NB4 (cell line): ENCODE results near the gene TRABD.
"Not testable (repeated sequence)": the region's sequence is repeated elsewhere in the genome, so short reads cannot be mapped to it uniquely, and the experiment has no call there.

Experiments used
- DNase-seq: peaks from one replicate; pipeline ENCODE4 v3.0.0; 2010; ENCODE audit warnings: low read depth
- H3K4me3 ChIP-seq: one replicate; pipeline ENCODE4 v1.5.1; 2011; ENCODE audit warnings: mild to moderate bottlenecking, low read depth, low read length, moderate library complexity
- CTCF ChIP-seq: IDR thresholded peaks from one replicate; pipeline ENCODE4 v1.5.1; 2012; ENCODE audit warnings: low read depth, low read length
- MAX ChIP-seq: IDR thresholded peaks from 2 replicates; pipeline ENCODE4 v1.6.1; 2011; ENCODE audit warnings: low read depth, low read length
- MYC ChIP-seq: IDR thresholded peaks from 2 replicates; pipeline ENCODE4 v1.6.1; 2011; ENCODE audit warnings: low read depth, low read length
- POLR2A ChIP-seq: IDR thresholded peaks from 2 replicates; pipeline ENCODE4 v1.6.1; 2011; ENCODE audit warnings: mild to moderate bottlenecking; ENCODE audit not compliant: insufficient read length; ENCODE audit errors: extremely low read depth

The TRABD gene

GRCh38 chr22:50203288-50203687 lies 17.6 kb downstream of the TRABD start:
- no peak for TF ChIP-seq CTCF
- DNase-seq = no peak
- no peak overlapping the region for H3K4me3 ChIP-seq

- TF ChIP-seq MAX = no peak
- no peak for TF ChIP-seq MYC
- no peak for TF ChIP-seq CTCF
- TF ChIP-seq POLR2A = no peak
- no peak for DNase-seq
- no peak overlapping the region for H3K4me3 ChIP-seq
Observed at GRCh38 chr22:50204571-50204970, 18.9 kb downstream of the TRABD start.

GRCh38 chr22:50204998-50205397 lies 19.3 kb downstream of the TRABD start:
- H3K4me3 ChIP-seq, DNase-seq: not testable (repeated sequence)

- H3K4me3 ChIP-seq = no peak overlapping the region
- no peak for DNase-seq
- TF ChIP-seq MAX = no peak
- no peak for TF ChIP-seq CTCF
- no peak for TF ChIP-seq MYC
Observed at GRCh38 chr22:50205781-50206569, 20.3 kb downstream of the TRABD start.

GRCh38 chr22:50206599-50206998 lies 20.9 kb downstream of the TRABD start:
- TF ChIP-seq MAX = no peak
- peak; percentile 57 for TF ChIP-seq CTCF
- DNase-seq = peak; percentile 64
- H3K4me3 ChIP-seq = no peak overlapping the region

GRCh38 chr22:50207383-50208140 lies 21.8 kb downstream of the TRABD start:
- TF ChIP-seq POLR2A (no peak), CTCF (no peak), MYC (no peak), MAX (no peak)
- no peak overlapping the region for H3K4me3 ChIP-seq
- DNase-seq = no peak
